Neural cell (in vitro differentiated cells): ENCODE measurements around the gene SLF2.

Source experiments
- CTCF ChIP-seq: fragments of 450-650 bp; IDR thresholded peaks from 2 replicates; pipeline ENCODE4 v1.5.1; 2014; ENCODE audit warnings: antibody characterized with exemption, mild to moderate bottlenecking, moderate library complexity; ENCODE audit not compliant: poor library complexity, severe bottlenecking
- EZH2 ChIP-seq: fragments of 200-600, 300-800 bp; shearing (Covaris generic), sonication (generic); IDR thresholded peaks from 2 replicates; pipeline ENCODE4 v1.6.1; 2014; ENCODE audit warnings: antibody characterized with exemption, low read length, borderline replicate concordance, mild to moderate bottlenecking; ENCODE audit not compliant: insufficient read depth, poor library complexity, severe bottlenecking
- POLR2AphosphoS5 ChIP-seq: IDR thresholded peaks from 2 replicates; pipeline ENCODE4 v1.6.1; 2012
- RAD21 ChIP-seq: fragments of 450-650 bp; conservative IDR thresholded peaks from 2 replicates; pipeline ENCODE4 v1.6.1; 2014; ENCODE audit warnings: antibody characterized with exemption, mild to moderate bottlenecking, moderate library complexity

GRCh38 chr10:100999742-101000126, 87.0 kb downstream of the SLF2 start, which contains the start of gene LZTS2:
- TF ChIP-seq CTCF = no peak
- no peak for TF ChIP-seq EZH2
- no peak for TF ChIP-seq POLR2AphosphoS5
- TF ChIP-seq RAD21 = no peak
